ENCODE data around the gene ODF2. TPM values are rescaled to one million over a fixed set of nuclear protein-coding genes. Genes with fewer than 3 reads are reported as not detected.

The ODF2 gene
- polyA plus RNA-seq, 1 experiment = 16.8 TPM

DNA sequence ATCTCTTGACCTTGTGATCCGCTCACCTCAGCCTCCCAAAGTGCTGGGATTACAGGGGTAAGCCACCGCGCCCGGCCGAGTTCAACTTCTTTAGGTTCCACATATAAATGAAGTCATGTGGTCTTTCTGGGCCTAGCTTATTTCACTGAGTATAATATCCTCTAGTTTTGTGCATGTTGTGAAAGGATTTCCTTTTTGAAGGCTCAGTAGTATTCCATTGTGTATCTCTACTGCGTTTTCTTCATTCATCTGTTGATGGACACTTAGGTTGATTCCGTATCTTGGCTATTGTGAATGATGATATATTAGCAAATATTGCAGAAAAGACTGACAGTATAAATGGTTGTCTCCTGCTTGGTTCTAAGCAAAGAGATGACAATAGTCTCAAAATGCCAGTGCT lies 20.1 kb downstream of the ODF2 start:
- no peaks in the 10 kb centered on the region for H3K27me3 ChIP-seq (ENCODE audit: control insufficient read depth, insufficient read depth, low read length)
- DNase-seq (ENCODE audit: low read depth, low spot score) = no peak
- H3K27ac ChIP-seq (ENCODE audit: low read depth, low read length) = no peak overlapping the region
- ChIA-PET POLR2A (no interaction called here), CTCF (no interaction called here)
- no peaks in the 10 kb centered on the region for H3K9me3 ChIP-seq (ENCODE audit: control insufficient read depth, insufficient read depth, low read length)
- TF ChIP-seq, protein P1, sequence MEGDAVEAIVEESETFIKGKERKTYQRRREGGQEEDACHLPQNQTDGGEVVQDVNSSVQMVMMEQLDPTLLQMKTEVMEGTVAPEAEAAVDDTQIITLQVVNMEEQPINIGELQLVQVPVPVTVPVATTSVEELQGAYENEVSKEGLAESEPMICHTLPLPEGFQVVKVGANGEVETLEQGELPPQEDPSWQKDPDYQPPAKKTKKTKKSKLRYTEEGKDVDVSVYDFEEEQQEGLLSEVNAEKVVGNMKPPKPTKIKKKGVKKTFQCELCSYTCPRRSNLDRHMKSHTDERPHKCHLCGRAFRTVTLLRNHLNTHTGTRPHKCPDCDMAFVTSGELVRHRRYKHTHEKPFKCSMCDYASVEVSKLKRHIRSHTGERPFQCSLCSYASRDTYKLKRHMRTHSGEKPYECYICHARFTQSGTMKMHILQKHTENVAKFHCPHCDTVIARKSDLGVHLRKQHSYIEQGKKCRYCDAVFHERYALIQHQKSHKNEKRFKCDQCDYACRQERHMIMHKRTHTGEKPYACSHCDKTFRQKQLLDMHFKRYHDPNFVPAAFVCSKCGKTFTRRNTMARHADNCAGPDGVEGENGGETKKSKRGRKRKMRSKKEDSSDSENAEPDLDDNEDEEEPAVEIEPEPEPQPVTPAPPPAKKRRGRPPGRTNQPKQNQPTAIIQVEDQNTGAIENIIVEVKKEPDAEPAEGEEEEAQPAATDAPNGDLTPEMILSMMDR (IDR thresholded peaks at IDR 0.05; ENCODE audit: low read depth, low read length) = no peak
- no peak overlapping the region for H3K4me3 ChIP-seq (ENCODE audit: low read depth, low read length)

DNA sequence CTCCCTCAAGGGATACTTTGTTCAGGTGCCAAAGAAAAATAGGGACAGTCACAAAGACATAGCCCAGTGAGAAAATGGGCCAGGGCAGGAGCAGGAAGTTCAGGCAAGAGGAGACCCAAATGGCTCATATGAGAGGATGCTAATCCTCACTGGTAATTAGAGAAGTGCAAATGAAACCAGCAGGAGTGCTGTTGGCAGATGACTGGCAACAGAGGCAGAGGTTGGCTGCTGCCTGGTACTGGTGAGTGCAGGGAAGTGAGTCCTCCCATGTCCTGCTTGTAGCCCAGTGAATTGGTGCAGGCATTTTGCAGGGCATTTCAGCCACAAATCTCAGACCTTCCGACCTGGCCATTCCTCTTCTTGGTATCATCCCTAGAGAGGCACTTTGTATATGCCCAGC lies 23.5 kb downstream of the ODF2 start:
- ChIA-PET CTCF (no interaction called here), POLR2A (no interaction called here)
- Histone ChIP-seq H3K4me3 (ENCODE audit: low read depth, low read length) (no peak overlapping the region), H3K27me3 (ENCODE audit: control insufficient read depth, insufficient read depth, low read length) (no peaks in the 10 kb centered on the region), H3K9me3 (ENCODE audit: control insufficient read depth, insufficient read depth, low read length) (no peaks in the 10 kb centered on the region), H3K27ac (ENCODE audit: low read depth, low read length) (no peak overlapping the region)
- TF ChIP-seq, protein P1 (IDR thresholded peaks at IDR 0.05; ENCODE audit: low read depth, low read length) = no peak
- no peak for DNase-seq (ENCODE audit: low read depth, low spot score)

DNA sequence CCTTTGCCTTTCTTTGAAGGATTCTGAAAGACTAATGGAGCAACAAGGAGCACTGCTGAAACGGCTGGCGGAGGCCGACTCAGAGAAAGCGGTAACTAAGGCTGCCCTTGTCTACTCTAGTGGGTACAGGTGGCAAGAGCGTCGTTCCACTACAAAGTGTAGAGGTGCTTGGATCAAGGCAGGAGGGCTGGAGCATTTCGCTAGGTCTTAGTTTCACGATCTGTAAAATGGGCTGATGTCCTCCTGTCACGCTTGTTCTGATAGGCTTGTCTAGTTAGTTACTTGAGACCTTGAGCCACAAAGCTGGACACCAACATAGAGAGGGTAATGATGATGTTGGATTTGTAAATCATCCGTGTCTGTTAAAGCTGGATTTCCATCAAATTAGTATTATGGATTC lies 25.8 kb downstream of the ODF2 start:
- H3K4me3 ChIP-seq (ENCODE audit: low read depth, low read length) = no peak overlapping the region
- DNase-seq (ENCODE audit: low read depth, low spot score) = no peak
- no peaks in the 10 kb centered on the region for H3K9me3 ChIP-seq (ENCODE audit: control insufficient read depth, insufficient read depth, low read length)
- TF ChIP-seq, protein P1 (IDR thresholded peaks at IDR 0.05; ENCODE audit: low read depth, low read length) = no peak
- H3K27me3 ChIP-seq (ENCODE audit: control insufficient read depth, insufficient read depth, low read length) = no peaks in the 10 kb centered on the region
- ChIA-PET CTCF (no interaction called here), POLR2A (no interaction called here)
- no peak overlapping the region for H3K27ac ChIP-seq (ENCODE audit: low read depth, low read length)

DNA sequence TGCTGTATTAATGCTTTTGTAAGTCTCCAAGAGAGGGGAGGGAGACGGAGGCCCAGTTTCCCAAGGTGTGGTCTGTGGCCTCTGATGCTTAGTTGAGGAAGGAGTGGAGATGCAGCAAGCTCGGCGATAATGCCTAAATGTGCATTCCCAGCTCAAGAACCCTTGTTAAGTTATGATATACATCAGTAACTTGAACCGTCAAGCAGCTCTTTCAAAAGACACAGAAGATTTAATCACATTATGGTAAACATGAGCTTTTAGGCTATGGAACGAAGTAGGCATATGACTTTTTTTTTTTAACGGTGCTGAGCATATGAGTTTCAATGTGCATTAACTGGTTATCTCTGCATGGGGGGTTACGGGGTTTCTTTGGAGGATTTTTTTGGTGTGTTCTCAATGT lies 26.4 kb downstream of the ODF2 start:
- ChIA-PET CTCF (no interaction called here), POLR2A (interaction anchor here (0.7 kb wide), 1 partner anchor 70 kb away, joined by 4 read pairs; the partner anchor contains the start of gene SPTAN1)
- Histone ChIP-seq H3K27ac (ENCODE audit: low read depth, low read length) (no peak overlapping the region), H3K27me3 (ENCODE audit: control insufficient read depth, insufficient read depth, low read length) (no peaks in the 10 kb centered on the region), H3K9me3 (ENCODE audit: control insufficient read depth, insufficient read depth, low read length) (no peaks in the 10 kb centered on the region), H3K4me3 (ENCODE audit: low read depth, low read length) (no peak overlapping the region)
- DNase-seq (ENCODE audit: low read depth, low spot score) = no peak
- TF ChIP-seq, protein P1 (IDR thresholded peaks at IDR 0.05; ENCODE audit: low read depth, low read length) = no peak

DNA sequence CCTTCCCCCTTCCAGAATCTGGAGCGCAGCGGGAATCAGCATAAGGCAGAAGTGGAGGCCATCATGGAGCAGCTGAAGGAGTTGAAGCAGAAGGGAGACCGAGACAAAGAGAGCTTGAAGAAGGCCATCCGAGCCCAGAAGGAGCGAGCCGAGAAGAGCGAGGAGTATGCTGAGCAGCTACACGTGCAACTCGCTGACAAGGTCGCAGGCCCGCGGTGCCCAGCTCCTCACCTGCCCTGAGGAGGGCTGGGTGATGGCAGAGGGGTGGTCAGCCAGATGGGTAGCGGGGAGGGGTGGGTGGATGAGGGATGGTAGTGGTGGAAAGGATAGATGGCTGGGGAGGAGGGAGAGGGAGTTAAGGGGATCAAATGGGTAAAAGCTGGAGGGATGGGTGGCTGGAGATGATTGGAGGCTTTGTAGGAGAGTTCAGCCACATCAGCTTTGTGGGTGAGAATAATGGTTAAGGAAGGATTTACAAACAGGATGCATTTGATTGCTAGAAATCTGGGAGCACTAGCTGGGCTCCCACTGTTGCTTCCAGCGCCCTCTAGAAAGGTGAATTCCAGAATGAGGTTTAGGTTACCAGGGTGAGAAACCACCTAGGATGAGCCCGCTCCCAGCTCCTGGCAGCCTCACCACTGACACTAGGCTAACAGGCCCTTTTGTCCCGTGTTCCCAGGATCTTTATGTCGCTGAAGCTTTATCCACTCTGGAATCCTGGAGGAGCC lies 29.0 kb downstream of the ODF2 start:
- POLR2A ChIA-PET = no interaction called here

More for the DNA sequence above, 29.0 kb downstream of the ODF2 start:
- no peaks in the 10 kb centered on the region for H3K9me3 ChIP-seq (ENCODE audit: control insufficient read depth, insufficient read depth, low read length)
- no peak overlapping the region for H3K4me3 ChIP-seq (ENCODE audit: low read depth, low read length)
- H3K27me3 ChIP-seq (ENCODE audit: control insufficient read depth, insufficient read depth, low read length) = no peaks in the 10 kb centered on the region
- CTCF ChIA-PET = no interaction called here
- TF ChIP-seq, protein P1 (IDR thresholded peaks at IDR 0.05; ENCODE audit: low read depth, low read length) = no peak
- no peak overlapping the region for H3K27ac ChIP-seq (ENCODE audit: low read depth, low read length)
- no peak for DNase-seq (ENCODE audit: low read depth, low spot score)

Measured in AG04450 (cell line).